A549 (cell line): ENCODE measurements around the gene ANO4. TPM values are rescaled to one million over a fixed set of nuclear protein-coding genes. Genes with fewer than 3 reads are reported as not detected.

ENCODE experiments used
- ATAC-seq, 2 experiments: fragments of 200-7000 bp in 1 of 2; fragments of >200 bp in 1 of 2; cut with Nextera tagmentation in 1 of 2; cut with Tn5 transposase in 1 of 2; 3 replicates each; pipeline versions ENCODE4 v1.8.0 to v1.9.1; 2018 to 2020; ENCODE audit warnings: mild to moderate bottlenecking in 1 of 2, moderate library complexity in 1 of 2
- CTCF ChIA-PET: fragments of 300-600 bp; sonication (Branson Sonifier 250); formaldehyde crosslinking; extraction: SDS; loops from one replicate; lab custom pipeline; 2021; ENCODE audit warnings: antibody characterized with exemption, inconsistent platforms; lab: Yijun Ruan, JAX
- POLR2A ChIA-PET: fragments of 350-600 bp; formaldehyde crosslinking; extraction: SDS; loops from one replicate; lab custom pipeline; 2021; ENCODE audit warnings: antibody characterized with exemption, inconsistent platforms; lab: Yijun Ruan, JAX
- DNase-seq, 2 experiments: peaks; one replicate each; pipeline versions ENCODE4 v3.0.0 to v3.0.0-alpha.2; 2011 to 2016; ENCODE audit warnings: low read depth in 1 of 2, low spot score in 1 of 2
- FAIRE-seq: peaks from 2 replicates; lab custom pipeline; 2011; peaks lifted over from hg19 to GRCh38; lab: Jason Lieb, UNC
- H3K27ac ChIP-seq, 2 experiments: fragments of >200 bp; sonication (Bioruptor Twin); formaldehyde crosslinking; 3 replicates each; pipeline ENCODE4 v1.5.1; 2016 to 2017
- H3K4me1 ChIP-seq: fragments of >200 bp; sonication (Bioruptor Twin); formaldehyde crosslinking; 3 replicates; pipeline ENCODE4 v1.6.1; 2016
- H3K4me2 ChIP-seq: fragments of >200 bp; sonication (Bioruptor Twin); formaldehyde crosslinking; 3 replicates; pipeline ENCODE4 v1.6.1; 2016
- H3K4me3 ChIP-seq: fragments of >200 bp; sonication (Bioruptor Twin); formaldehyde crosslinking; 3 replicates; pipeline ENCODE4 v1.5.1; 2016
- H3K9me3 ChIP-seq: fragments of >200 bp; sonication (Bioruptor Twin); formaldehyde crosslinking; 3 replicates; pipeline ENCODE4 v1.6.1; 2016
- CEBPB ChIP-seq, 2 experiments: fragments of >200 bp in 1 of 2; sonication (Bioruptor Twin) in 1 of 2; formaldehyde crosslinking in 1 of 2; IDR thresholded peaks; 2 replicates each; pipeline ENCODE4 v1.6.1; 2012 to 2016
- CHD2 ChIP-seq: fragments of 150-350 bp; IDR thresholded peaks from 2 replicates; pipeline ENCODE4 v1.6.1; 2014; ENCODE audit warnings: low read length; ENCODE audit not compliant: partially characterized antibody
- CHD4 ChIP-seq: fragments of 200-600 bp; sonication (generic); IDR thresholded peaks from 2 replicates; pipeline ENCODE4 v1.6.1; 2016; ENCODE audit warnings: antibody characterized with exemption, mild to moderate bottlenecking, borderline replicate concordance
- EHF ChIP-seq: fragments of 250-450 bp; sonication (Bioruptor Pico); IDR thresholded peaks from 2 replicates; pipeline ENCODE4 v1.5.0; 2020; ENCODE audit warnings: mild to moderate bottlenecking
- EP300 ChIP-seq, 2 experiments: fragments of >200 bp; sonication (Bioruptor Twin); formaldehyde crosslinking; IDR thresholded peaks; 2 replicates in 1 of 2; 3 replicates in 1 of 2; pipeline ENCODE4 v1.6.1; 2016 to 2017
- HMGXB4 ChIP-seq: fragments of 250-450 bp; sonication (Bioruptor Pico); IDR thresholded peaks from 2 replicates; pipeline ENCODE4 v1.5.0; 2021; ENCODE audit warnings: mild to moderate bottlenecking, moderate library complexity, borderline replicate concordance
- JUNB ChIP-seq: fragments of >200 bp; sonication (Bioruptor Twin); formaldehyde crosslinking; IDR thresholded peaks from 2 replicates; pipeline ENCODE4 v1.6.1; 2016
- KDM1A ChIP-seq: fragments of 200-600 bp; sonication (generic); IDR thresholded peaks from 2 replicates; pipeline ENCODE4 v1.6.1; 2016; ENCODE audit warnings: low read depth, mild to moderate bottlenecking
- KDM5A ChIP-seq: fragments of 200-600 bp; sonication (generic); IDR thresholded peaks from 2 replicates; pipeline ENCODE4 v1.6.1; 2016; ENCODE audit warnings: antibody characterized with exemption, mild to moderate bottlenecking
- MAX ChIP-seq: IDR thresholded peaks from 2 replicates; pipeline ENCODE4 v1.6.1; 2012
- NR3C1 ChIP-seq: fragments of >200 bp; sonication (Bioruptor Twin); formaldehyde crosslinking; IDR thresholded peaks from 3 replicates; pipeline ENCODE4 v1.6.1; 2017
- PBX3 ChIP-seq: IDR thresholded peaks from 2 replicates; pipeline ENCODE4 v1.6.1; 2012
- RAD21 ChIP-seq, 2 experiments: fragments of >200 bp in 1 of 2; sonication (Bioruptor Twin) in 1 of 2; formaldehyde crosslinking in 1 of 2; IDR thresholded peaks in 1 of 2; conservative IDR thresholded peaks in 1 of 2; 2 replicates in 1 of 2; 3 replicates in 1 of 2; pipeline ENCODE4 v1.6.1; 2012 to 2018; ENCODE audit warnings: inconsistent platforms in 1 of 2
- REST ChIP-seq: fragments of 200-600 bp; sonication (generic); IDR thresholded peaks from 2 replicates; pipeline ENCODE4 v1.6.1; 2016; ENCODE audit warnings: antibody characterized with exemption, mild to moderate bottlenecking, moderate library complexity
- SREBF2 ChIP-seq: fragments of 450-650 bp; IDR thresholded peaks from 2 replicates; pipeline ENCODE4 v1.6.1; 2014; ENCODE audit warnings: mild to moderate bottlenecking, moderate library complexity
- ZFP36 ChIP-seq: fragments of 450-650 bp; IDR thresholded peaks from 2 replicates; pipeline ENCODE4 v1.6.1; 2014; ENCODE audit warnings: borderline replicate concordance; ENCODE audit not compliant: partially characterized antibody
- WGBS: methylation state at CpG from one replicate; pipeline ENCODE4 v1.1.6; 2017; ENCODE audit errors: missing lambda C conversion rate; 5-methylcytosine and 5-hydroxymethylcytosine counted together
- polyA plus RNA-seq, 4 experiments: library from polyadenylated mRNA; depleted of rRNA in 3 of 4; stranded (reverse); fragments of >200 nt; fragmentation: RNase III in 1 of 4; extraction: RNeasy Plus Mini Kit Qiagen cat#74134 plus additional on column Dnase treatment in 1 of 4; gene quantifications; 2 replicates in 3 of 4; 3 replicates in 1 of 4; pipeline ENCODE4 v1.2.3, GENCODE V29; 2011 to 2017

Gene ANO4
- polyA plus RNA-seq, 2 of the 4 experiments (the other 2 are of a cell fraction) = 0.17 TPM; not detected in 1

- H3K9me3 ChIP-seq = no peaks in the 10 kb centered on the region
- 24% methylated on average over 4 of the region's 4 CpGs for WGBS
- ChIA-PET CTCF (interaction anchor here (1.5 kb wide), 1 partner anchor 9 kb away, joined by 3 read pairs; no protein-coding TSS in a partner anchor), POLR2A (no interaction called here)
- FAIRE-seq (no peak), DNase-seq (no peak), ATAC-seq (no peak)
- no peaks in the 10 kb centered on the region for H3K4me1 ChIP-seq
- no peak overlapping the region for H3K27ac ChIP-seq
- no peak overlapping the region for H3K4me3 ChIP-seq
- TF ChIP-seq NR3C1 = no peak
- TF ChIP-seq EHF = no peak
- no peak for TF ChIP-seq PBX3
- TF ChIP-seq KDM1A = no peak
- no peak overlapping the region for H3K4me2 ChIP-seq
Measured at GRCh38 chr12:100995771-100996170, 201.2 kb downstream of the ANO4 start.

GRCh38 chr12:101001669-101002068 is 207.1 kb downstream of the ANO4 start:
- ATAC-seq (no peak), FAIRE-seq (no peak), DNase-seq (no peak)
- Histone ChIP-seq H3K4me1 (no peaks in the 10 kb centered on the region), H3K27ac (no peak overlapping the region), H3K4me2 (no peak overlapping the region), H3K4me3 (no peak overlapping the region), H3K9me3 (no peaks in the 10 kb centered on the region)
- ChIA-PET POLR2A (no interaction called here), CTCF (no interaction called here)
- no peak for TF ChIP-seq KDM5A
- TF ChIP-seq JUNB = no peak
- TF ChIP-seq MAX = no peak
- TF ChIP-seq SREBF2 = no peak
- TF ChIP-seq REST = no peak
- no peak for TF ChIP-seq CHD4
- no peak for TF ChIP-seq EP300 (IDR thresholded peaks at IDR 0.05)
- 14% methylated on average over 5 of the region's 5 CpGs for WGBS

GRCh38 chr12:101002696-101003419 is 208.3 kb downstream of the ANO4 start:
- no peak for DNase-seq
- CTCF ChIA-PET = no interaction called here
- FAIRE-seq = no peak
- Histone ChIP-seq H3K4me1 (no peaks in the 10 kb centered on the region), H3K4me3 (no peak overlapping the region), H3K4me2 (no peak overlapping the region), H3K27ac (no peak overlapping the region), H3K9me3 (no peaks in the 10 kb centered on the region)
- no peak for TF ChIP-seq ZFP36
- no peak for TF ChIP-seq KDM5A
- TF ChIP-seq CEBPB (IDR thresholded peaks at IDR 0.05) = no peak
- no peak for TF ChIP-seq NR3C1
- TF ChIP-seq RAD21 (conservative IDR thresholded peaks at IDR 0.05 in 1 of 2, IDR thresholded peaks at IDR 0.05 in 1 of 2) = no peak
- TF ChIP-seq CHD2 = no peak
- no peak for TF ChIP-seq HMGXB4 (CRISPR knock-in tag)
- no peak for ATAC-seq
- POLR2A ChIA-PET = no interaction called here
- 2% methylated on average over 3 of the region's 3 CpGs for WGBS
